ENCODE data around the gene HUWE1.

HUWE1 gene

GRCh38 chrX:53681661-53682060 lies 4.9 kb downstream of the HUWE1 start:
- peak overlapping the region; percentile 73 for H3K4me2 ChIP-seq (ENCODE audit: insufficient read depth, low read length)
- H3K9me3 ChIP-seq (ENCODE audit: insufficient read depth, low read length, severe bottlenecking), result no peaks in the 10 kb centered on the region
- peaks cover 52% of the 10 kb centered on the region for H3K36me3 ChIP-seq (ENCODE audit: insufficient read depth, low read length)
- H3K79me2 ChIP-seq (ENCODE audit: insufficient read depth, low read length), result peaks cover 89% of the 10 kb centered on the region
- ATAC-seq (ENCODE audit: insufficient read depth, low read depth) (no peak), DNase-seq (no peak)
- H3K9ac ChIP-seq (ENCODE audit: low read depth, low read length), result no peak overlapping the region
- TF ChIP-seq CTCF (IDR thresholded peaks at IDR 0.05; ENCODE audit: borderline replicate concordance, extremely low read depth, low read length, poor library complexity, severe bottlenecking), result no peak
- no peak for TF ChIP-seq EZH2 (IDR thresholded peaks at IDR 0.05; ENCODE audit: borderline replicate concordance, low read depth, low read length, severe bottlenecking)
- no peak overlapping the region for H3K27ac ChIP-seq (ENCODE audit: low read length)
- peaks cover 34% of the 10 kb centered on the region for H4K20me1 ChIP-seq (ENCODE audit: insufficient read depth, low read length)
- H3K27me3 ChIP-seq (ENCODE audit: insufficient read depth, low read length, poor library complexity), result no peaks in the 10 kb centered on the region
- H3K4me3 ChIP-seq (ENCODE audit: low read depth in 1 of 2, low read length in 2 of 2), result peak overlapping the region in 1 of 2 experiments; percentile 89; a peak in 1 of 4 replicates
- H3K4me1 ChIP-seq (ENCODE audit: insufficient read depth, low read length), result peaks cover 19% of the 10 kb centered on the region
- H2AFZ ChIP-seq (ENCODE audit: low read depth, low read length), result no peak overlapping the region

- Histone ChIP-seq H4K20me1 (ENCODE audit: insufficient read depth, low read length) (peaks cover 52% of the 10 kb centered on the region), H3K9ac (ENCODE audit: low read depth, low read length) (no peak overlapping the region), H3K4me1 (ENCODE audit: insufficient read depth, low read length) (peaks cover 18% of the 10 kb centered on the region), H3K4me2 (ENCODE audit: insufficient read depth, low read length) (no peak overlapping the region), H3K4me3 (ENCODE audit: low read depth in 1 of 2, low read length in 2 of 2) (no peak overlapping the region), H3K79me2 (ENCODE audit: insufficient read depth, low read length) (peaks cover 100% of the 10 kb centered on the region), H3K9me3 (ENCODE audit: insufficient read depth, low read length, severe bottlenecking) (no peaks in the 10 kb centered on the region), H3K27ac (ENCODE audit: low read length) (no peak overlapping the region), H2AFZ (ENCODE audit: low read depth, low read length) (no peak overlapping the region), H3K36me3 (ENCODE audit: insufficient read depth, low read length) (peaks cover 81% of the 10 kb centered on the region), H3K27me3 (ENCODE audit: insufficient read depth, low read length, poor library complexity) (no peaks in the 10 kb centered on the region)
- no peak for ATAC-seq (ENCODE audit: insufficient read depth, low read depth)
- no peak for DNase-seq
- no peak for TF ChIP-seq EZH2 (IDR thresholded peaks at IDR 0.05; ENCODE audit: borderline replicate concordance, low read depth, low read length, severe bottlenecking)
- TF ChIP-seq CTCF (IDR thresholded peaks at IDR 0.05; ENCODE audit: borderline replicate concordance, extremely low read depth, low read length, poor library complexity, severe bottlenecking), result peak; percentile 43
These were observed 7.9 kb downstream of the HUWE1 start for GRCh38 chrX:53678667-53679066.

- no peak overlapping the region for H3K9ac ChIP-seq (ENCODE audit: low read depth, low read length)
- no peak for DNase-seq
- H3K36me3 ChIP-seq (ENCODE audit: insufficient read depth, low read length), result peaks cover 92% of the 10 kb centered on the region
- no peak overlapping the region for H3K4me3 ChIP-seq (ENCODE audit: low read depth in 1 of 2, low read length in 2 of 2)
- H3K27ac ChIP-seq (ENCODE audit: low read length), result no peak overlapping the region
- ATAC-seq (ENCODE audit: insufficient read depth, low read depth), result no peak
- H4K20me1 ChIP-seq (ENCODE audit: insufficient read depth, low read length), result peaks cover 43% of the 10 kb centered on the region
- peaks cover 10% of the 10 kb centered on the region for H3K4me1 ChIP-seq (ENCODE audit: insufficient read depth, low read length)
- H3K79me2 ChIP-seq (ENCODE audit: insufficient read depth, low read length), result peaks cover 100% of the 10 kb centered on the region
- TF ChIP-seq CTCF (IDR thresholded peaks at IDR 0.05; ENCODE audit: borderline replicate concordance, extremely low read depth, low read length, poor library complexity, severe bottlenecking), result no peak
- TF ChIP-seq EZH2 (IDR thresholded peaks at IDR 0.05; ENCODE audit: borderline replicate concordance, low read depth, low read length, severe bottlenecking), result no peak
- no peaks in the 10 kb centered on the region for H3K27me3 ChIP-seq (ENCODE audit: insufficient read depth, low read length, poor library complexity)
- no peaks in the 10 kb centered on the region for H3K9me3 ChIP-seq (ENCODE audit: insufficient read depth, low read length, severe bottlenecking)
- H3K4me2 ChIP-seq (ENCODE audit: insufficient read depth, low read length), result no peak overlapping the region
- no peak overlapping the region for H2AFZ ChIP-seq (ENCODE audit: low read depth, low read length)
These were observed 9.2 kb downstream of the HUWE1 start for GRCh38 chrX:53677286-53677685.

GRCh38 chrX:53674581-53674980 lies 11.9 kb downstream of the HUWE1 start:
- no peak for DNase-seq
- no peak overlapping the region for H3K27ac ChIP-seq (ENCODE audit: low read length)
- no peak overlapping the region for H2AFZ ChIP-seq (ENCODE audit: low read depth, low read length)
- H3K9me3 ChIP-seq (ENCODE audit: insufficient read depth, low read length, severe bottlenecking), result no peaks in the 10 kb centered on the region
- no peak overlapping the region for H3K9ac ChIP-seq (ENCODE audit: low read depth, low read length)
- TF ChIP-seq CTCF (IDR thresholded peaks at IDR 0.05; ENCODE audit: borderline replicate concordance, extremely low read depth, low read length, poor library complexity, severe bottlenecking) (no peak), EZH2 (IDR thresholded peaks at IDR 0.05; ENCODE audit: borderline replicate concordance, low read depth, low read length, severe bottlenecking) (no peak)
- H3K36me3 ChIP-seq (ENCODE audit: insufficient read depth, low read length), result peaks cover 79% of the 10 kb centered on the region
- H3K4me3 ChIP-seq (ENCODE audit: low read depth in 1 of 2, low read length in 2 of 2), result no peak overlapping the region
- no peaks in the 10 kb centered on the region for H3K27me3 ChIP-seq (ENCODE audit: insufficient read depth, low read length, poor library complexity)
- no peaks in the 10 kb centered on the region for H3K4me1 ChIP-seq (ENCODE audit: insufficient read depth, low read length)
- peaks cover 95% of the 10 kb centered on the region for H3K79me2 ChIP-seq (ENCODE audit: insufficient read depth, low read length)
- ATAC-seq (ENCODE audit: insufficient read depth, low read depth), result no peak
- no peak overlapping the region for H3K4me2 ChIP-seq (ENCODE audit: insufficient read depth, low read length)
- peaks cover 33% of the 10 kb centered on the region; the same call in 1 of the 2 replicates for H4K20me1 ChIP-seq (ENCODE audit: insufficient read depth, low read length)
